Activated CD4-positive, alpha-beta T cell treated with anti-CD3 and anti-CD28 coated beads for 4 hours (primary cell): ENCODE data around the gene FARSA.

Experiments used
- DNase-seq, 2 donors: peaks; one replicate each; pipeline ENCODE4 v3.0.0-alpha.2; 2020

The FARSA gene

DNA sequence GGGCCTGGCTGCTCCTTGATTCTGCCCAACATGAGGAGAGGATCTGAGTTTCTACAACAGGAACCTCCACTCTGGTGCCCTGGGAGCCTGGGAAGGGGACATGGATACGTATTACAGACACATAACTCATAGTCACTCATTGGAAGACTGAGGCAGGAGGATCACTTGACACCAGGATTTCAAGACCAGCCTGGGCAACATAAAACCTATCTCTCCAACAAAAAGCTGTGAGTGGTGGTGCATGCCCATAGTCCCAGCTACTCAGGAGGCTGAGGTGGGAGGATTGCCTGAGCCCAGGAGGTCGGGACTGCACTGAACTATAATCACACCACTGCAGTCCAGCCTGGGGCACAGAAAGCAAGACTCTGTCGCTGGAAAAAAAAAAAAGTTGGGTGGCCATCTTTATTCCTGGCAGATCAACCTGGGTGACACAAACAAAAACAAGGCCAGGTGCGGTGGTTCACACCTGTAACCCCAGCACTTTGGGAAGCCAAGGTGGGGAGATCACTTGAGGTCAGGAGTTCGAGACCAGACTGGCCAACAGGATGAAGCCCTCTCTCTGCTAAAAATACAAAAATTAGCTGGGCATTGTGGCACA is 45.4 kb downstream of the FARSA start:
- no peak for DNase-seq

GRCh38 chr19:12886969-12887747 is 46.4 kb downstream of the FARSA start, which contains the start of gene KLF1:
TSS of gene KLF1 (minus strand) at chr19:12887201. CDS start at chr19:12887140, 61 bp downstream.
- no peak for DNase-seq

DNA sequence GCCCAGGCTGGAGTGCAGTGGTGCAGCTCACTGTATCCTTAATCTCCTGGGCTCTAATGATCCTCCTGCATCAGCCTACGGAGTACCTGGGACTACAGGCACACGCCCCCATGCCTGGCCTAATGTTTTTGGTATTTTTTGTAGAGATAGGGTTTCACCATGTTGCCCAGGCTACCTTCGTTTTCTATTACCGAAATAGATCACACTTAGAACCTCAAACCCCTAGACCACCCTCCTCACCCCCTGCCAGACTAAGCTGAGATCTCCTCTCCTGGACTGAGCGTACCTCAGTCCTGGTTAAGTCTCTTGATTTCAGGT is 46.9 kb downstream of the FARSA start:
- no peak for DNase-seq

DNA sequence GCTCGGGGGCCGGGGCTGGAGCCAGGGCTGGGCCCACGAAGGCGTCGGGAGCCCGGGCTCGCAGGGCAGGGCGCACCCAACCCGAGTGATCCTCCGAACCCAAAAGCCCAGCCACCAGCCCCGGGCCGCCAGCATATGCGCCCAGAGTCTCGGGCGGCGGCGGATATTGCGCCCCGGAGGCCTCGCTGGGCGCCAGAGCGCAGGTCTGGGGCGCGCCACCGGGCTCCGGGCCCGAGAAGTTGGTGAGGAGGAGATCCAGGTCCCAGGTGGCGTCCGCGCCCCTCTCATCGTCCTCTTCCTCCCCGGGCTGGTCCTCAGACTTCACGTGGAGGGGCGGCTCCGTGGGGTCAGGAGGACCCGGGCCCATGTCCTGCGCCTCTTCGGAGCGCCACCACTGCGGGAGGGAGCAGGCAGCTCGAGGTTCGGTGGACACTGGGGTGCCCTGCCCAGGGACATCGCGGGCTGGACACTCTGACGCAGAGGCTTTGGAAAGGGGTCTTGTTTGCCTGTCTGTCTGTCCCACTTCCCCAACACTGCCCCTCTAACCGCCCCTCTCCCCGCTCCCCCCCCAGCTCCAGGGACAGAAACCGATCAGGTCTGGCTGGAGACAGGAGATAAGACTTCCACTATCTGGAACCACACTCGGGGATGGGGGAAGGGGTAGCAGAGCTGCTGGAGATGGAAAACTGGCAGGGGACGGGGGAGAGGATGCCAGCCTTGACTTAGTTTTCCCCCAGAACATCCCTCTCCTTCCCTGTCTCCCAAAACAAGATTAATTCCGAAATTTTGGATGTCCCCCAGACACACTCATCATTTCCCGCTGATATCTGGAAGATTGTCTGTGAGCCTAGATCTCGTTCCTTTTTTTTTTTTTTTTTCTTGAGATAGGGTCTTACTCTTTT is 47.5 kb downstream of the FARSA start:
- no peak for DNase-seq

GRCh38 chr19:12884926-12885748 is 48.4 kb downstream of the FARSA start:
- peak; percentile 86 to 89 for DNase-seq

DNA sequence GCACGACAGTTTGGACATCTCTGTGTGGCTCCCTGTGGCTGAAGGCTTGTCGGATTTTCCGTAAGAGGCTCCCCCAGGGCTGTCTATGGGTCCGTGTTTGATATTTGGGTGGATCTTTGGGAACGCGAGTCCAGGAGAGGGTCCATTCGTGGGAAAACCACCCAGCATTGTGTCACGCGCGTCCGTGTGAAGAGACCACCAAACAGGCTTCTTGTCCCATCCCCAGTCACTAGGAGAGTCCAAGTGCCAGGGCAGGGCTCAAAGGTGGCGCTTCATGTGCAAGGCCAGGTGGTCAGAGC is 48.9 kb downstream of the FARSA start:
- DNase-seq, result no peak

GRCh38 chr19:12884202-12884601 is 49.3 kb downstream of the FARSA start:
- no peak for DNase-seq

GRCh38 chr19:12882589-12882988 is 50.9 kb downstream of the FARSA start:
- no peak for DNase-seq

DNA sequence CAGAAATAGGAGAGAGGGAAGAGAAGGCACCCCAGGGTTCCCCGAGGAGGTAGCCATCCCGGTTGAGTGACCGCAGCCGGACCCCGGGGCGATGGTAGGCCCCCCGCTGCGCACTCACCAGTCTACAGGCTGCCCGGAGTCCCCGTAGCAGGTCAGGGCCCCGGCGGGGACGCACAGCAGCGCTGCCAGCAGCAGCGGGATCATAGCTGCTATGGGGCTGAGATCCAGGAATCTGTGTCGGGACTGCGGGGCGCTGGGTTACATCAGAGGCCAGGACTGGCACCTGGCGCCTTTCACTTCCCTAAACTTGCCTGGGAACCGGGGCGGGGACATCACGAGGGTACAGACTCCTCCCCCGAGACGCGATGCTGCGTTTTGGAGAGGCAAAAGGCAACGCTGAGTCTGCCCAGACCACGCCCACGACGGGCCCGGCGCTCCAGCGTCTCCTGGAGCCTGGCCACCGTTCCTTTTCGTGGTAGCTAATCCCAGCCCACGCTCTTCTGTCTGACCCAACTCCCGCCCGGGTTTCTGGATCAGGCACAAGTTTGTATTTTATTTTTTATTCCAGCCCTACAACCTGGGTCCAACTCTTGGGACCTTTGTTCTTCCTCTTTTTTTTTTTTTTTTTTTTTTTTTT is 52.2 kb downstream of the FARSA start, which contains the start of gene DNASE2:
Gene DNASE2 (minus strand): TSS at position 278 of the 637 bp plus-strand sequence. CDS start 74 bp downstream, at position 204.
- DNase-seq, result peak; percentile 87 to 89

DNA sequence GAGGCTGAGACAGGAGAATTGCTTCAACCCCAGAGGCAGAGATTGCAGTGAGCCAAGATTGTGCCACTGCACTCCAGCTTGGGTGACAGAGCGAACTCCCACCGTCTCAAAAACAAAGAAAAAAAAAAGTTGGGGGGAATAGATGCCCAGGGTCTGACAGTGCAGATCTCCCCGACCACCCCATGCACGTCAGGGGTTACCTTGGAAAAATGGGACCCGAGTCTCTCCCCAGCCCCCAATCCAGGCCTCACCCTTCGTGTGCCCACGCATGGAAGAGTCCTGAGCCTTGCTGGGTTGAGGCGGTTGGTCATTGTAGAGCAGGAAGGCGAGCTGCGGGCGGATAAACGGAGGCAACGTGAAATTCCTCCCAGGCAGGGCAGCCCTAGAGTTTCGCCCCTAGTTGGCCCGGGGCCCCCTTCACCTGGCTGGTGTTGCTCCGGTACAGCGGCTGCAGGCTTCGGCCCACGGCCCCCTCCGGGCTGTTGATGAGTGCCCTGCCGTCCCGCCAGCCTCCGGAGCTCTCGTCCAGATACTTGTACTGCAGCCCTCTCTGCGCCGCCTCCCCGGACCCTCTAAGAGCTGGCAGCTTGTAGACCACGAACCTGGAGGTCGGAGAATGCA is 52.9 kb downstream of the FARSA start:
- no peak for DNase-seq

DNA sequence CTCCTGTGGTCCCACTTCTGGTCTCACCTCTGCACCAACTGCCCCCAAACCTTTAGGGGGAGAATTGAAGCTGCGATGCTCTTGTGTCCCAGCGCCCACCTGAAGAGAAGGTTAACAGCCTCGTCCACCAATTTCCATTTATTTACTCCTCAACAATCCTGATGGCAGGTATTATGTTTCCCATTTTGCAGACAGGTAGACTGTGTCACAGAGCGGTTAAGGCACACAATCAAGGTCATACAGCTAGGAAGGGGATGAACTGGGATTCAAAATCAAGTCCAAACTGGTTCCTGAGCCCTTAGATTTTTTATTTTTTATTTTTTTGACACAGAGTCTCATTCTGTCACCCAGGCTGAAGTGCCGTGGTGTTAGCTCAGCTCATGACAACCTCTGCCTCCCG is 58.4 kb downstream of the FARSA start:
- no peak for DNase-seq

GRCh38 chr19:12873891-12874745 is 59.4 kb downstream of the FARSA start:
- DNase-seq, result no peak

GRCh38 chr19:12872941-12873890 is 60.3 kb downstream of the FARSA start:
- peak in 1 of 2 donors; percentile 69 for DNase-seq
